KMS-11 (cell line): ENCODE results near the gene DISC1.
A peak's percentile ranks its signal among the peaks of the same experiment; 100 is the strongest.

Source experiments
- H2AFZ ChIP-seq: fragments of 200-600 bp; sonication (generic); 2 replicates; pipeline ENCODE4 v1.6.1; 2016; ENCODE audit warnings: antibody characterized with exemption, mixed run types, low read depth
- H3K27ac ChIP-seq: fragments of 200-600 bp; sonication (generic); 2 replicates; pipeline ENCODE4 v1.6.1; 2016; ENCODE audit warnings: mild to moderate bottlenecking, mixed run types
- H3K27me3 ChIP-seq: fragments of 200-600 bp; sonication (generic); 2 replicates; pipeline ENCODE4 v1.6.1; 2017; ENCODE audit warnings: mild to moderate bottlenecking, low read depth, mixed run types, moderate library complexity; ENCODE audit not compliant: insufficient read depth
- H3K36me3 ChIP-seq: fragments of 200-600 bp; sonication (generic); 2 replicates; pipeline ENCODE4 v1.6.1; 2017; ENCODE audit warnings: mild to moderate bottlenecking, mixed run types; ENCODE audit not compliant: insufficient read depth
- H3K4me1 ChIP-seq: fragments of 200-600 bp; sonication (generic); 2 replicates; pipeline ENCODE4 v1.6.1; 2016; ENCODE audit warnings: mild to moderate bottlenecking, low read depth, mixed run types; ENCODE audit not compliant: poor library complexity, severe bottlenecking
- H3K4me2 ChIP-seq: fragments of 200-600 bp; sonication (generic); 2 replicates; pipeline ENCODE4 v1.7.0; 2016; ENCODE audit warnings: mild to moderate bottlenecking, mixed run types
- H3K4me3 ChIP-seq: fragments of 200-600 bp; sonication (generic); IDR thresholded peaks from 2 replicates; pipeline ENCODE4 v1.6.1; 2017; ENCODE audit warnings: low read depth, low read length, mixed read lengths; ENCODE audit not compliant: insufficient read depth
- H3K79me2 ChIP-seq: fragments of 200-600 bp; sonication (generic); 2 replicates; pipeline ENCODE4 v1.6.1; 2016; ENCODE audit warnings: low read depth, mixed run types; ENCODE audit not compliant: insufficient read depth
- H3K9ac ChIP-seq: fragments of 200-600 bp; sonication (generic); 2 replicates; pipeline ENCODE4 v1.6.1; 2016; ENCODE audit warnings: mild to moderate bottlenecking, mixed run types
- H4K20me1 ChIP-seq: fragments of 200-600 bp; sonication (generic); 2 replicates; pipeline ENCODE4 v1.6.1; 2016; ENCODE audit warnings: mild to moderate bottlenecking, mixed run types; ENCODE audit not compliant: insufficient read depth
- TF ChIP-seq, protein P1 (sequence below): fragments of 200-600 bp; sonication (generic); conservative IDR thresholded peaks from 2 replicates; pipeline ENCODE4 v1.6.1; 2017; ENCODE audit warnings: low read depth, mild to moderate bottlenecking, antibody characterized with exemption, low read length, moderate library complexity, mixed read lengths

DISC1 gene

GRCh38 chr1:231583376-231583775, 43.2 kb upstream of the DISC1 start:
- H3K27ac ChIP-seq, result no peak overlapping the region
- H4K20me1 ChIP-seq, result no peaks in the 10 kb centered on the region
- no peak overlapping the region for H3K9ac ChIP-seq
- TF ChIP-seq, protein P1, sequence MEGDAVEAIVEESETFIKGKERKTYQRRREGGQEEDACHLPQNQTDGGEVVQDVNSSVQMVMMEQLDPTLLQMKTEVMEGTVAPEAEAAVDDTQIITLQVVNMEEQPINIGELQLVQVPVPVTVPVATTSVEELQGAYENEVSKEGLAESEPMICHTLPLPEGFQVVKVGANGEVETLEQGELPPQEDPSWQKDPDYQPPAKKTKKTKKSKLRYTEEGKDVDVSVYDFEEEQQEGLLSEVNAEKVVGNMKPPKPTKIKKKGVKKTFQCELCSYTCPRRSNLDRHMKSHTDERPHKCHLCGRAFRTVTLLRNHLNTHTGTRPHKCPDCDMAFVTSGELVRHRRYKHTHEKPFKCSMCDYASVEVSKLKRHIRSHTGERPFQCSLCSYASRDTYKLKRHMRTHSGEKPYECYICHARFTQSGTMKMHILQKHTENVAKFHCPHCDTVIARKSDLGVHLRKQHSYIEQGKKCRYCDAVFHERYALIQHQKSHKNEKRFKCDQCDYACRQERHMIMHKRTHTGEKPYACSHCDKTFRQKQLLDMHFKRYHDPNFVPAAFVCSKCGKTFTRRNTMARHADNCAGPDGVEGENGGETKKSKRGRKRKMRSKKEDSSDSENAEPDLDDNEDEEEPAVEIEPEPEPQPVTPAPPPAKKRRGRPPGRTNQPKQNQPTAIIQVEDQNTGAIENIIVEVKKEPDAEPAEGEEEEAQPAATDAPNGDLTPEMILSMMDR, result no peak
- no peaks in the 10 kb centered on the region for H3K36me3 ChIP-seq
- no peak overlapping the region for H3K4me3 ChIP-seq
- H3K27me3 ChIP-seq, result no peaks in the 10 kb centered on the region
- H3K4me1 ChIP-seq, result no peaks in the 10 kb centered on the region
- H3K79me2 ChIP-seq, result no peaks in the 10 kb centered on the region
- H3K4me2 ChIP-seq, result no peak overlapping the region
- no peak overlapping the region for H2AFZ ChIP-seq

GRCh38 chr1:231584117-231584516, 42.5 kb upstream of the DISC1 start:
- Histone ChIP-seq H3K36me3 (no peaks in the 10 kb centered on the region), H3K4me2 (no peak overlapping the region), H3K9ac (no peak overlapping the region), H3K27me3 (no peaks in the 10 kb centered on the region), H3K27ac (no peak overlapping the region), H3K4me1 (no peaks in the 10 kb centered on the region), H3K4me3 (no peak overlapping the region), H2AFZ (no peak overlapping the region), H4K20me1 (no peaks in the 10 kb centered on the region), H3K79me2 (no peaks in the 10 kb centered on the region)
- TF ChIP-seq, protein P1, result no peak

GRCh38 chr1:231584921-231585320, 41.7 kb upstream of the DISC1 start:
- Histone ChIP-seq H3K27me3 (no peaks in the 10 kb centered on the region), H3K4me2 (no peak overlapping the region), H4K20me1 (no peaks in the 10 kb centered on the region), H3K27ac (no peak overlapping the region), H3K4me1 (no peaks in the 10 kb centered on the region), H3K4me3 (no peak overlapping the region), H2AFZ (no peak overlapping the region), H3K79me2 (no peaks in the 10 kb centered on the region), H3K36me3 (no peaks in the 10 kb centered on the region), H3K9ac (no peak overlapping the region)
- TF ChIP-seq, protein P1, result no peak

DNA sequence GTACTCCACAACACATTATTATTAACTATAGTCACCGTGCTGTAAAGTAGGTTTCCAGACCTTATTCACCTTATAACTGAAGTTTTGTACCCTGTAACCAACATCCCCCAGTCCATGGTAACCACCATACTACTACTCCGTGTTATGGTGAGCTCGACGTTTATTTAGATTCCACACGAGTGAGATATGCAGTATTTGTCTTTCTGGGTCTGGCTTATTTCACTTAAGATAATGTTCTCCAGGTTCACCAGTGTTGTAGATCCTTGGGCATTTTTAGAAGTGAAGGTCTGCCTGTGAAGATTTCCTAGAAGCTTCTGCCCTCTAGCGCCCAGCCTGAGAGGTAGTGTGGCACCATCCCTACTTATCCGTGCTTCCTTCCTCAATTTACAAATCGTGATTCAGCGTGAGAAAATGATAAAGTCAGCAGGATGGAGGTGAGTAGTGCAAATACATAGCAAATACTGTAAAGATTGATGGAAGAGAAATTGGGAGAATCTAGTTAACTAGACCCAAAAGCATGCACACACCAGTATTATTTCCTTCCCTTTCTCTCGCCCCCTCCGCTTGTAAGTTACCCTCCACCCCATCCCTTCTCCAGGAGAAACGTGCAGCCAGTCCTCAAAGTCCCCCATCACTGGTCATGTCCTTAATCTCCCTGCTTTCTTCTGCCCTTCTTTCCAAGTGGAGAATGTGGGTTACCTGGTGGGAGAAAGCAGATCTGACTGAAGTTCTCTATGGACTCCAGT, 36.0 kb upstream of the DISC1 start:
- Histone ChIP-seq H3K79me2 (no peaks in the 10 kb centered on the region), H2AFZ (0 out of 2 replicates have a peak overlapping the region, but pooled peaks have one; percentile 9), H3K4me1 (no peaks in the 10 kb centered on the region), H3K4me3 (no peak overlapping the region), H3K9ac (no peak overlapping the region), H3K36me3 (no peaks in the 10 kb centered on the region), H3K4me2 (no peak overlapping the region), H4K20me1 (no peaks in the 10 kb centered on the region), H3K27me3 (no peaks in the 10 kb centered on the region), H3K27ac (no peak overlapping the region)
- TF ChIP-seq, protein P1, result peak; percentile 90
